Smooth muscle cell (in vitro differentiated cells): ENCODE data around the gene ST3GAL3. TPM values are rescaled to one million over a fixed set of nuclear protein-coding genes. Genes with fewer than 3 reads are reported as not detected.
"Not testable (repeated sequence)": the region's sequence is repeated elsewhere in the genome, so short reads cannot be mapped to it uniquely, and the experiment has no call there.

ENCODE experiments used
- DNase-seq: peaks from one replicate; lab custom pipeline; 2025; ENCODE audit not compliant: unreplicated experiment; lab: John Stamatoyannopoulos, UW
- H2AFZ ChIP-seq: fragments of 200-600 bp; sonication (generic); 2 replicates; pipeline ENCODE4 v1.6.0; 2016; ENCODE audit warnings: antibody characterized with exemption, low read depth, mild to moderate bottlenecking
- H3F3A ChIP-seq: fragments of 200-600 bp; sonication (generic); 2 replicates; pipeline ENCODE4 v1.6.0; 2017; ENCODE audit warnings: antibody characterized with exemption, low read depth
- H3K27ac ChIP-seq: fragments of 200-600 bp; sonication (generic); 2 replicates; pipeline ENCODE4 v1.5.1; 2016; ENCODE audit warnings: low read depth, mild to moderate bottlenecking
- H3K27me3 ChIP-seq: fragments of 200-600 bp; sonication (generic); 2 replicates; pipeline ENCODE4 v1.6.1; 2016; ENCODE audit warnings: low read depth, mild to moderate bottlenecking
- H3K36me3 ChIP-seq: fragments of 200-600 bp; sonication (generic); 2 replicates; pipeline ENCODE4 v1.5.1; 2016; ENCODE audit warnings: low read depth
- H3K4me1 ChIP-seq: fragments of 200-600 bp; sonication (generic); 2 replicates; pipeline ENCODE4 v1.5.1; 2016; ENCODE audit warnings: low read depth
- H3K4me2 ChIP-seq: fragments of 200-600 bp; sonication (generic); 2 replicates; pipeline ENCODE4 v1.6.0; 2016; ENCODE audit warnings: mild to moderate bottlenecking
- H3K4me3 ChIP-seq: fragments of 200-600 bp; sonication (generic); 2 replicates; pipeline ENCODE4 v1.5.1; 2016; ENCODE audit warnings: mild to moderate bottlenecking
- H3K79me2 ChIP-seq: fragments of 200-600 bp; sonication (generic); 2 replicates; pipeline ENCODE4 v1.6.0; 2016; ENCODE audit warnings: low read depth, mild to moderate bottlenecking
- H3K9ac ChIP-seq: fragments of 200-600 bp; sonication (generic); 2 replicates; pipeline ENCODE4 v1.6.0; 2016; ENCODE audit warnings: low read depth
- H3K9me3 ChIP-seq: fragments of 200-600 bp; sonication (generic); replicated peaks from 2 replicates; pipeline ENCODE4 v1.5.1; 2016; ENCODE audit warnings: low read depth
- H4K20me1 ChIP-seq: fragments of 200-600 bp; sonication (generic); 2 replicates; pipeline ENCODE4 v1.6.0; 2016; ENCODE audit warnings: low read depth
- CTCF ChIP-seq: fragments of 200-600 bp; sonication (generic); IDR thresholded peaks from 2 replicates; pipeline ENCODE4 v1.5.1; 2017; ENCODE audit warnings: borderline replicate concordance, mild to moderate bottlenecking, antibody characterized with exemption; ENCODE audit not compliant: insufficient read depth, poor library complexity, severe bottlenecking
- WGBS: methylation state at CpG from one replicate; pipeline ENCODE4 v1.1.7; 2016; ENCODE audit warnings: low lambda C conversion rate; 5-methylcytosine and 5-hydroxymethylcytosine counted together
- polyA plus RNA-seq: library from polyadenylated mRNA; unstranded; fragments of >200 nt; fragmentation: Nextera tagmentation; extraction: Ambion mirVana; gene quantifications from 2 replicates; pipeline ENCODE4 v1.2.1, GENCODE V29; 2016
- total RNA-seq: library from RNA; depleted of rRNA; stranded (reverse); fragments of >200 nt; gene quantifications from 2 replicates; pipeline ENCODE4 v1.2.3, GENCODE V29; 2014

The ST3GAL3 gene
- total and polyA plus RNA-seq, 2 experiments from 2014 or later = 16.0 to 16.6 TPM

DNA sequence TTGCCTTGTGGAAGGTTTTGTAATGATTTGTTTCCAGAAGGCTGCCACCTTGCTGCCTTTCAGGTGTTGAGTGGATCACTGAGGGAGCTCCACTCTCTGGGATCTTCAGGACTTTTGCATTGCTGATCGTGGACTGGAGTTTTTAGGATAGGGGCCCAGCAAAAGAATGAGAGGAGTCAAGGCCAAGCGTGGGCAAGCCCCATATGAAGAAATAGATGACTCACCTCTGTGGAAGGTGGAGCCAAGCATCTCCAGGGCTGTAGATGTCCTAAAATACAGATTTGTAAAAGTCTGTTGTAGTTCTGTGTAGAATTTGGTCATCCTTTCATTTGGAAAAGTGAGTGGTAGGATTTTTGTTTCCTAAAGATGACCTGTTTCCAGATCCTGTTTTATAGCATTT, 67.0 kb downstream of the ST3GAL3 start:
- no peak overlapping the region for H3K4me3 ChIP-seq
- no peak for DNase-seq
- no peak overlapping the region for H3K27ac ChIP-seq
- H3K9ac ChIP-seq = no peak overlapping the region
- no peaks in the 10 kb centered on the region for H3F3A ChIP-seq
- H3K27me3 ChIP-seq = no peaks in the 10 kb centered on the region
- H3K9me3 ChIP-seq = no peaks in the 10 kb centered on the region
- no peaks in the 10 kb centered on the region for H3K4me1 ChIP-seq
- no peak overlapping the region for H2AFZ ChIP-seq
- H3K79me2 ChIP-seq = no peaks in the 10 kb centered on the region
- TF ChIP-seq CTCF = no peak
- 38% methylated on average over 2 of the region's 2 CpGs for WGBS
- H4K20me1 ChIP-seq = peaks cover 4% of the 10 kb centered on the region
- H3K36me3 ChIP-seq = peaks cover 8% of the 10 kb centered on the region
- no peak overlapping the region for H3K4me2 ChIP-seq

GRCh38 chr1:43776043-43776761, 68.9 kb downstream of the ST3GAL3 start:
- Histone ChIP-seq H3K79me2 (no peaks in the 10 kb centered on the region), H3F3A (no peaks in the 10 kb centered on the region), H3K4me2 (no peak overlapping the region), H3K27me3 (no peaks in the 10 kb centered on the region), H3K27ac (no peak overlapping the region), H3K36me3 (peaks cover 8% of the 10 kb centered on the region), H3K4me3 (no peak overlapping the region), H3K4me1 (no peaks in the 10 kb centered on the region), H3K9me3 (no peaks in the 10 kb centered on the region), H3K9ac (no peak overlapping the region), H2AFZ (no peak overlapping the region), H4K20me1 (no peaks in the 10 kb centered on the region)
- no peak for DNase-seq
- no peak for TF ChIP-seq CTCF
- WGBS = 68% methylated on average over 4 of the region's 4 CpGs

GRCh38 chr1:43777916-43778315, 70.6 kb downstream of the ST3GAL3 start:
- not testable (repeated sequence) for H3F3A ChIP-seq, DNase-seq, H3K27me3 ChIP-seq, H3K27ac ChIP-seq, H2AFZ ChIP-seq, H4K20me1 ChIP-seq, H3K9ac ChIP-seq, H3K4me3 ChIP-seq, H3K4me2 ChIP-seq, H3K79me2 ChIP-seq, H3K4me1 ChIP-seq, H3K9me3 ChIP-seq, H3K36me3 ChIP-seq
- WGBS = 98% methylated on average over 3 of the region's 3 CpGs

- Histone ChIP-seq H3K27ac (no peak overlapping the region), H3K4me3 (no peak overlapping the region), H3K9me3 (no peaks in the 10 kb centered on the region), H2AFZ (no peak overlapping the region), H3K4me2 (no peak overlapping the region), H3F3A (no peaks in the 10 kb centered on the region), H3K79me2 (no peaks in the 10 kb centered on the region), H3K36me3 (peaks cover 8% of the 10 kb centered on the region), H4K20me1 (no peaks in the 10 kb centered on the region), H3K27me3 (no peaks in the 10 kb centered on the region), H3K9ac (no peak overlapping the region), H3K4me1 (no peaks in the 10 kb centered on the region)
- no peak for TF ChIP-seq CTCF
- DNase-seq = no peak
- 91% methylated on average over 1 of the region's 1 CpG for WGBS
These were observed 71.9 kb downstream of the ST3GAL3 start for GRCh38 chr1:43779266-43779665.
